ELF-1 (cell line): ENCODE measurements around the gene VDAC1.

ENCODE experiments used
- DNase-seq: peaks from one replicate; pipeline ENCODE4 v3.0.0-alpha.2; 2016; ENCODE audit warnings: low read depth, low spot score

Gene VDAC1

DNA sequence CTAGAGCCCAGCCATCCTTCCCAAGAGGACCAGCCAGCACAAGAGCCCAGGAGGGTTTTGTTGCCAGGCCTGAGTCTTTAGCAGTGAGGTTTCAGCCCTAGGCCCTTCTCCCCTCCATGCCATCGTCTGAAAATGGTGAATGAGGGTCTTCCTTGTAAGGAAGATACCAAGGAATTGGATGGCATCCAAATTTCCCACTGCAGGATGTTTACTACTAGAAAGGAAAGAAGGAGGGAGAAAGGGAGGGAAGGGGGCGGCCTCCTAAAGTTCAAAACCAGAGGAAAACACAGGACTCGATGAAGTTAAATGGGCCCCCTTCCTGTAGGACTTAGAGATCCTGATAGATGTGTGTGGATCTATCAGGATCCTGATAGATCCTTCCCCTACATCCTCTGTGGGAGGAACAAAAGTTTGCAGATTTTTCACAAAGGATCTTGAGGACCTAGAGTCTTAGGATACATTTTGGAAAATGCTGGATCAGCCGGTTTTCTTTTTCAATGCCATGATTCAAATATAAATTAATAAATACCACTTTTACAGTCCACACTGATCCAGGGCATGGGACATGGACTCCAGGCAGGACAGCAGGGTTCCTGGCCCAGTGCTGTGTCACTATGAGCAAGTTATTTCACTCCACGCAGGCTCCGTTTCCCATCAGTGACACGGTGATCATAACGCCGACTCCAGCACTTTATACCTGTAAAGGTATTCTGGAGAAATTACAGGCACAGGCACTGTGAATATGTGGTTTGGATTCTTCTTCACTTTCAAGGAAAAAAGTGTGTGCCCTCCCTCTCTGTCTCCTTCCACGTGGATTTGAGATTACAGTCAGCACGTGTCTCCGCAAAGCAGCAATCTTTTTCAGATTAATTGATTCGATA, 77.2 kb downstream of the VDAC1 start:
- DNase-seq, result no peak

DNA sequence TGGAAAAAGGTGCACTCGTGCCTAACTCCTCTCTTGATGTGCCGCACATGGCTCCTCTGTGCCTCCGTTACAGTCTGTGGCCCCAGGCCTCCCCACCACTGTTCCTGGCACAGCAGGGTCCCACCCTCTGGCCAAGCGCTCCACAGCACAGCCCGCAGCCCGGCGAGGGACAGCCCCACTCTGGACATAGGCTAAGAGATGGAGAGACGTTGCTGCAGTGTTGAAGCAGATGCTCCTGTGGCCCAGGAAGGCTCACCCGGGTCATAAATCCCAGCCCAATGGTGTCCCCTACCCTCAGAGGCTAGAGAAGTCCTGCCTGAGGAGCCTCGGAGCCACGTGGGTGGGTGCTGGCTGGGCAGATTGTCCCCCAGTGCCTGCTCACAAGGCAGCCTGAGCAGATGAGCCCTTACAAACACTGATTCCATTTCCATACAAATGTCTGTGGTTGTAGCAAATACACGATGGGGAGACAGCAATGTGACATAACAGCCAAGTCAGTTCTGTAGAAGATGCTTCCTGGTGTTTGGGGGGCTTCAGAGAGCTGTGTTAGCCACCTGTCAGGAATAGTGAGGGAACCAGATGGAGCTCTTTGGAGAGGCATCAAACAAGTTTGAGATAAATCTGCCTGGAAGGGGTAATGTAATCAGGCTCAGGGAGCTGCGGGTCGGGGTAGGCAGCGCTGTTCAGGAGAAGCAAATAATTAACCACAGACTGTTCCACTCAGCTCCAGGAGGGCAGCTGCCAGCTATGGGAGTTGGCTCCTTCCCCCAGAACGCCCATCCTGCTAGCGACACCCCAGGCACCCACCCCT, 78.1 kb downstream of the VDAC1 start:
- no peak for DNase-seq

DNA sequence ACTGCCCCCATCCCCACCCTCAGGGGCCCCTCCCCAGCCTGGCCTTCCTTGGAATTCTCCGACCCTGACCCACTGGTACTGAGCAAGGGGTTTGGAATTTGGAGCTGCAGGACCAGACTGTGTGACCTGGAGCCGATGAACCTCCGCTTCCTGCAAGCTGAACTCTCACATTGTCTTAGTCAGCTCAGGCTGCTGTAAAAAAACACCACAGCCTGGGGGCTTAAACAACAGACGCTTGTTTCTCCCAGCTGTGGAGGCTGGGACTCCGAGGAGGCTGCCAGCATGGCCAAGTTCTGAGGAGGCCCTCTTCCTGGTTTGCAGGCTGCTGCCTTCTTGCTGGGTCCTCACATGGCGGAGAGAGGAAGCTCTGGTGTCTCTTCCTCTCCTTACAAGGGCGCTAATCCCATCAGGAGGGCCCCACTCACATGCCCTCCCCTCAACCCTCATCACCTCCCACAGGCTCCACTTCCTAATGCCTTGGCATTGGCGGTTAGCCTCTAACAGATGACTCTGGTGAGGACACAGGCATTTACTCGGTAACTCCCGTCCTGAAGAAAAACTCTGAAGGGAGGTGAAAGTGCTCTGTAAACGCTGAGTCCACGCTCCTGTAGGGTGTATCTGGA, 78.8 kb downstream of the VDAC1 start:
- DNase-seq, result peak; percentile 79

DNA sequence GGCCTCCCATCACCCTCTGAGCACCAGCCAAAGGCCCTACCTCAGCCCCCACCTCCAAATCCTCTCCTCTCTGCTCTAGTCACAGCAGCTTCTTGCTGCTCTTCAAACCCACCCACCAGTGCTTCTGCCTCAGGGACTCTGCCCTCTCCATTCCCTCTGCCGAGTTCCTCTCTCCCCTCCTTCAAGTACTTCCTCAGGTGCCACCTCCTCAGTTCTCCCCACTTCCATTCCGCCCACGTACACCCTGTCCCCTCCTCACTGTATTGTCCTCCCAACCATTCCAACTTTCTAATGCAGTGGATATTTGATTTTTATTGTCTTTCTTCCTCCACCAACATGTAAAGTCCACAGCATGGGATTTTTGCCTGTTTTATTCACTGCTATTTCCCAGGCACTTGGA, 79.5 kb downstream of the VDAC1 start:
- no peak for DNase-seq

DNA sequence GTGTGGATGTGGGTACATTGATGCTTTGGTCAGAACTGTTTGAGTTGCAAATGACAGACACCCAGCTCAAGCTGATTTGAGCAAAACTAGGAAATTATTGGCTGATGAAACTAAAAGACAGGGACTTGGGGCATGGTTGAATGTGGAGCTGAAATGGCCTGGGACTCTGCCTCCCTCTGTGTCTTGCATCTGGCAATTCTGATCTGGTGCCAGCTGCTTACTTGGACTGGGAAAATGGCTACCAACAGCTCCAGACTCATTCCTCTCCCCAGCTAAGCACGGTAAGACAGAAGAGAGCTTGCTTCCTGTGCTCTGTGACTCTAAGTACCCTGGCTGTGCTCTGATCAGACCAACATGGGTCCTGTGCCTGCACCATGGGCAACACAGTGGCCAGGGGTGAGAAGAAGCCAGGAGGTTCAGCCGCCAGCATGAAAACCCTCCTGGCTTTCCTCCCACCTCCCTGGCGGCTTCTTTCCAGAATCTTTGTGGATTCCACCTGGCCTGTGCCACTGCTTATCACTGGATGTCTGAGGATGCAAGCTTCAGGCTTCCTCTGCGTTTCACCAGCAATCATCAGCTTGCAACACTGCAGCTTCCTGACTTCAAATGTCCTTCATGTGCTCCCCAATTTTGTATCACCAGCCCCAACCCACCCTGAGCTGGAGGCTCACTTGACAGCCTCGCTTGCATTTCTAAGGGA, 80.4 kb downstream of the VDAC1 start:
- DNase-seq, result no peak

DNA sequence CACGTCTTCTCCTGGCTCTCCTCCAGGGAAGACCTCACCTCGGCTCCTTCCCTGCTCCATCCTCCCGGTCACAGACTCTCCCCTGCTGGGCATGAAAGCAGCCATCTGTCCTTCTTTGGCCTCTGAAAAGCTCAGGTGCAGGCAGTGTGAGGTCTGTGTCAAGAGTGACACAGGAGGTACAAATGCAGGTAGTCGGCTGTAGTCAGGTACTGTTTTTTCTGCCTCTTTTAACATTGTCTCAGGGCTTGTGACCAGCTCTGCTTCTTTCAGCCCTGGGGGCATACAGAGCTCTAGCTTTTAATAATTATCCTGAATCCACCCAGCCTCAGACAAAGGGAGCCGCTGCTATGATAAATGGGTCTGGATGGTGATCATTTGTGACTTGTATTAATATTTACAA, 82.8 kb downstream of the VDAC1 start:
- no peak for DNase-seq
